ENCODE data around the gene CIDEA. TPM values are rescaled to one million over a fixed set of nuclear protein-coding genes. Genes with fewer than 3 reads are reported as not detected.

Gene CIDEA
- total and polyA plus RNA-seq, 9 of the 15 experiments (the other 6 are each of a cell fraction or from before 2014, with no cell fraction given) = not detected

DNA sequence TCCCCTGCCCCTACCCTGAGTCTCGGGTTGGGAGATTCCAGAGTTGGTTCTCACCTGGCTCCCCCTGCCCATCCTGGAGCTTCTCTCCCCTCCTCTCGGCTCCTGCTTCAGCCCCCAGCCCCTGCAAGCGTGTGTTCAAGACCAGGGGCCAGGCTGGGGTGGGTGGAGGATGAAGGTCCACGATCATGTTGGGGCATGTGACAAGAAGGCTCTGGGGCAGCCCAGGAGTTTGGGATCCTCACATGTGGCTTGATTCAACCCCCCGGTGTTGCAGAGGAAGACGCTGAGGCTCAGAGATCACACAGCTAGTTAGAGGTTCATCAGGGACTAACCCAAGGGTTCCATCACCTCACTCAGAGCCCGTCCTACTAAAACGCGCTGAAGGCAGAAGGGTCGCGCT lies 39.7 kb downstream of the CIDEA start (continued):
- TF ChIP-seq, protein P1, sequence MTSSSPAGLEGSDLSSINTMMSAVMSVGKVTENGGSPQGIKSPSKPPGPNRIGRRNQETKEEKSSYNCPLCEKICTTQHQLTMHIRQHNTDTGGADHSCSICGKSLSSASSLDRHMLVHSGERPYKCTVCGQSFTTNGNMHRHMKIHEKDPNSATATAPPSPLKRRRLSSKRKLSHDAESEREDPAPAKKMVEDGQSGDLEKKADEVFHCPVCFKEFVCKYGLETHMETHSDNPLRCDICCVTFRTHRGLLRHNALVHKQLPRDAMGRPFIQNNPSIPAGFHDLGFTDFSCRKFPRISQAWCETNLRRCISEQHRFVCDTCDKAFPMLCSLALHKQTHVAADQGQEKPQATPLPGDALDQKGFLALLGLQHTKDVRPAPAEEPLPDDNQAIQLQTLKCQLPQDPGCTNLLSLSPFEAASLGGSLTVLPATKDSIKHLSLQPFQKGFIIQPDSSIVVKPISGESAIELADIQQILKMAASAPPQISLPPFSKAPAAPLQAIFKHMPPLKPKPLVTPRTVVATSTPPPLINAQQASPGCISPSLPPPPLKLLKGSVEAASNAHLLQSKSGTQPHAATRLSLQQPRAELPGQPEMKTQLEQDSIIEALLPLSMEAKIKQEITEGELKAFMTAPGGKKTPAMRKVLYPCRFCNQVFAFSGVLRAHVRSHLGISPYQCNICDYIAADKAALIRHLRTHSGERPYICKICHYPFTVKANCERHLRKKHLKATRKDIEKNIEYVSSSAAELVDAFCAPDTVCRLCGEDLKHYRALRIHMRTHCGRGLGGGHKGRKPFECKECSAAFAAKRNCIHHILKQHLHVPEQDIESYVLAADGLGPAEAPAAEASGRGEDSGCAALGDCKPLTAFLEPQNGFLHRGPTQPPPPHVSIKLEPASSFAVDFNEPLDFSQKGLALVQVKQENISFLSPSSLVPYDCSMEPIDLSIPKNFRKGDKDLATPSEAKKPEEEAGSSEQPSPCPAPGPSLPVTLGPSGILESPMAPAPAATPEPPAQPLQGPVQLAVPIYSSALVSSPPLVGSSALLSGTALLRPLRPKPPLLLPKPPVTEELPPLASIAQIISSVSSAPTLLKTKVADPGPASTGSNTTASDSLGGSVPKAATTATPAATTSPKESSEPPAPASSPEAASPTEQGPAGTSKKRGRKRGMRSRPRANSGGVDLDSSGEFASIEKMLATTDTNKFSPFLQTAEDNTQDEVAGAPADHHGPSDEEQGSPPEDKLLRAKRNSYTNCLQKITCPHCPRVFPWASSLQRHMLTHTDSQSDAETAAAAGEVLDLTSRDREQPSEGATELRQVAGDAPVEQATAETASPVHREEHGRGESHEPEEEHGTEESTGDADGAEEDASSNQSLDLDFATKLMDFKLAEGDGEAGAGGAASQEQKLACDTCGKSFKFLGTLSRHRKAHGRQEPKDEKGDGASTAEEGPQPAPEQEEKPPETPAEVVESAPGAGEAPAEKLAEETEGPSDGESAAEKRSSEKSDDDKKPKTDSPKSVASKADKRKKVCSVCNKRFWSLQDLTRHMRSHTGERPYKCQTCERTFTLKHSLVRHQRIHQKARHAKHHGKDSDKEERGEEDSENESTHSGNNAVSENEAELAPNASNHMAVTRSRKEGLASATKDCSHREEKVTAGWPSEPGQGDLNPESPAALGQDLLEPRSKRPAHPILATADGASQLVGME (CRISPR knock-in tag; IDR thresholded peaks at IDR 0.05) = no peak

- ATAC-seq = no peak; the same call in 1 of the 3 replicates
- H2AFZ ChIP-seq (ENCODE audit: low read depth, low read length) = peak overlapping the region; percentile 84
- H3K9me1 ChIP-seq (ENCODE audit: control insufficient read depth, insufficient read depth, low read length) = no peaks in the 10 kb centered on the region
- no peak overlapping the region for H3K4me3 ChIP-seq
- FAIRE-seq = no peak
- intact Hi-C loops (cut with micrococcal nuclease) = no loop called here
- H3K79me2 ChIP-seq (ENCODE audit: control insufficient read depth, insufficient read depth, low read length) = no peaks in the 10 kb centered on the region
- no peaks in the 10 kb centered on the region for H3K27me3 ChIP-seq (ENCODE audit: control insufficient read depth in 2 of 2, insufficient read depth in 2 of 2, low read length in 2 of 2)
- no peaks in the 10 kb centered on the region for H3K9me3 ChIP-seq (replicated peaks; ENCODE audit: control insufficient read depth, insufficient read depth, low read depth, low read length)
- ChIA-PET POLR2A (interaction anchor here (0.9 to 4.2 kb wide), 2 partner anchors 11 to 55 kb away, joined by 3 to 14 read pairs; no protein-coding TSS in a partner anchor), CTCF (ENCODE audit: low intra/inter-chr PET ratio) (no interaction called here)
- H3K4me1 ChIP-seq (replicated peaks in 1 of 2; ENCODE audit: control insufficient read depth in 2 of 2, insufficient read depth in 2 of 2, low read length in 2 of 2) = peaks cover 12 to 15% of the 10 kb centered on the region in 2 experiments; a peak in 4 of 5 replicates
- H3K36me3 ChIP-seq (ENCODE audit: control insufficient read depth, insufficient read depth, low read length) = no peaks in the 10 kb centered on the region
- H3K27ac ChIP-seq (ENCODE audit: extremely low read depth, low read depth, low read length) = peak overlapping the region; percentile 4; the same call in 1 of the 3 replicates
- 68% methylated on average over 16 of the region's 18 CpGs for WGBS (ENCODE audit: insufficient coverage, low coverage, missing lambda C conversion rate)
- peak overlapping the region; percentile 21; the same call in 1 of the 2 replicates for H3K4me2 ChIP-seq (ENCODE audit: insufficient read depth, low read length)
- H4K20me1 ChIP-seq (replicated peaks; ENCODE audit: control insufficient read depth, insufficient read depth, low read length) = no peaks in the 10 kb centered on the region
- H3K9ac ChIP-seq (ENCODE audit: insufficient read depth in 1 of 2, low read depth in 2 of 2, low read length in 2 of 2) = peak overlapping the region; percentile 13 to 46; a peak in 2 of 4 replicates
- in situ Hi-C loops (cut with MboI) = no loop called here
- no TSS peak for BruUV-seq (replicated peaks)
- no peak for DNase-seq (ENCODE audit: extremely low read depth in 1 of 4, low spot score in 3 of 4)
- TF ChIP-seq ZNF584 (CRISPR knock-in tag; IDR thresholded peaks at IDR 0.05; ENCODE audit: low read depth) (no peak), ZNF57 (CRISPR knock-in tag; IDR thresholded peaks at IDR 0.05) (no peak), KLF13 (tag; IDR thresholded peaks at IDR 0.05; ENCODE audit: borderline replicate concordance, low read depth) (0 out of 2 replicates have a peak, but pooled peaks have one; percentile 17), CAMTA2 (CRISPR knock-in tag; conservative IDR thresholded peaks at IDR 0.05) (no peak), FOS (IDR thresholded peaks at IDR 0.05; ENCODE audit: extremely low read depth, insufficient read length) (no peak), RCOR1 (IDR thresholded peaks at IDR 0.05; ENCODE audit: borderline replicate concordance in 1 of 2, low read depth in 2 of 2, low read length in 2 of 2) (no peak), ZNF586 (CRISPR knock-in tag; conservative IDR thresholded peaks at IDR 0.05) (no peak)
- TF ChIP-seq, protein P2, sequence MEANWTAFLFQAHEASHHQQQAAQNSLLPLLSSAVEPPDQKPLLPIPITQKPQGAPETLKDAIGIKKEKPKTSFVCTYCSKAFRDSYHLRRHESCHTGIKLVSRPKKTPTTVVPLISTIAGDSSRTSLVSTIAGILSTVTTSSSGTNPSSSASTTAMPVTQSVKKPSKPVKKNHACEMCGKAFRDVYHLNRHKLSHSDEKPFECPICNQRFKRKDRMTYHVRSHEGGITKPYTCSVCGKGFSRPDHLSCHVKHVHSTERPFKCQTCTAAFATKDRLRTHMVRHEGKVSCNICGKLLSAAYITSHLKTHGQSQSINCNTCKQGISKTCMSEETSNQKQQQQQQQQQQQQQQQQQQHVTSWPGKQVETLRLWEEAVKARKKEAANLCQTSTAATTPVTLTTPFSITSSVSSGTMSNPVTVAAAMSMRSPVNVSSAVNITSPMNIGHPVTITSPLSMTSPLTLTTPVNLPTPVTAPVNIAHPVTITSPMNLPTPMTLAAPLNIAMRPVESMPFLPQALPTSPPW (CRISPR knock-in tag; IDR thresholded peaks at IDR 0.05) = 0 out of 2 replicates have a peak, but pooled peaks have one; percentile 12
Measured at GRCh38 chr18:12295389-12296086, 41.4 kb downstream of the CIDEA start.

Measured in K562 (cell line).